ENCODE measurements around the gene HIC2.
"Not testable (repeated sequence)": the region's sequence is repeated elsewhere in the genome, so short reads cannot be mapped to it uniquely, and the experiment has no call there.

DNA sequence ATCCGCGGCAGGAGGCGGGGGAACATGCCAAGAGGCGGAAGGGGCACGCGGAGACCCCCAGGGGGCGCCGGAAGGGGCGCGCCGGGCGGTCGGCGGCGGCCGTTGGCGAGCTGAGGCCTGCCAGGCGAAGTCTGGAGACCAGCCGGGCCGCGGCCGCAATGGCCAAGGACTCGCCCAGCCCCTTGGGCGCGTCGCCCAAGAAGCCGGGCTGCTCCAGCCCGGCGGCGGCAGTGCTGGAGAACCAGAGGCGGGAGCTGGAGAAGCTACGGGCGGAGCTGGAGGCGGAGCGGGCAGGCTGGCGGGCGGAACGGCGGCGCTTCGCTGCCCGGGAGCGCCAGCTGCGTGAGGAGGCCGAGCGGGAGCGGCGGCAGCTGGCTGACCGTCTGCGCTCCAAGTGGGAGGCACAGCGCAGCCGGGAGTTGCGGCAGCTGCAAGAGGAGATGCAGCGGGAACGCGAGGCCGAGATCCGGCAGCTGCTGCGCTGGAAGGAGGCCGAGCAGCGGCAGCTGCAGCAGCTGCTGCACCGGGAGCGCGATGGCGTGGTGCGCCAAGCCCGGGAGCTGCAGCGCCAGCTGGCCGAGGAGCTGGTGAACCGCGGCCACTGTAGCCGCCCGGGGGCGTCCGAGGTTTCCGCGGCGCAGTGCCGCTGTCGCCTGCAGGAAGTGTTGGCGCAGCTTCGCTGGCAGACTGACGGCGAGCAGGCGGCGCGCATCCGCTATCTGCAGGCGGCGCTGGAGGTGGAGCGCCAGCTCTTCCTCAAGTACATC is 33.3 kb upstream of the HIC2 start, which contains the start of gene RIMBP3B:
- TF ChIP-seq JUN (IDR thresholded peaks at IDR 0.05; ENCODE audit: borderline replicate concordance, low read depth, low read length); JUN (CRISPR knock-in tag; IDR thresholded peaks at IDR 0.05; ENCODE audit: borderline replicate concordance); EP300 (IDR thresholded peaks at IDR 0.05; ENCODE audit: low read length); EZH2 (IDR thresholded peaks at IDR 0.05; ENCODE audit: borderline replicate concordance, low read depth, low read length); SRF (CRISPR knock-in tag; IDR thresholded peaks at IDR 0.05); ZNF780A (CRISPR knock-in tag; IDR thresholded peaks at IDR 0.05); RAD21 (CRISPR knock-in tag; conservative IDR thresholded peaks at IDR 0.05 in 1 of 2, IDR thresholded peaks at IDR 0.05 in 1 of 2); ZNF311 (CRISPR knock-in tag; IDR thresholded peaks at IDR 0.05): not testable (repeated sequence)
- TF ChIP-seq, protein P1, sequence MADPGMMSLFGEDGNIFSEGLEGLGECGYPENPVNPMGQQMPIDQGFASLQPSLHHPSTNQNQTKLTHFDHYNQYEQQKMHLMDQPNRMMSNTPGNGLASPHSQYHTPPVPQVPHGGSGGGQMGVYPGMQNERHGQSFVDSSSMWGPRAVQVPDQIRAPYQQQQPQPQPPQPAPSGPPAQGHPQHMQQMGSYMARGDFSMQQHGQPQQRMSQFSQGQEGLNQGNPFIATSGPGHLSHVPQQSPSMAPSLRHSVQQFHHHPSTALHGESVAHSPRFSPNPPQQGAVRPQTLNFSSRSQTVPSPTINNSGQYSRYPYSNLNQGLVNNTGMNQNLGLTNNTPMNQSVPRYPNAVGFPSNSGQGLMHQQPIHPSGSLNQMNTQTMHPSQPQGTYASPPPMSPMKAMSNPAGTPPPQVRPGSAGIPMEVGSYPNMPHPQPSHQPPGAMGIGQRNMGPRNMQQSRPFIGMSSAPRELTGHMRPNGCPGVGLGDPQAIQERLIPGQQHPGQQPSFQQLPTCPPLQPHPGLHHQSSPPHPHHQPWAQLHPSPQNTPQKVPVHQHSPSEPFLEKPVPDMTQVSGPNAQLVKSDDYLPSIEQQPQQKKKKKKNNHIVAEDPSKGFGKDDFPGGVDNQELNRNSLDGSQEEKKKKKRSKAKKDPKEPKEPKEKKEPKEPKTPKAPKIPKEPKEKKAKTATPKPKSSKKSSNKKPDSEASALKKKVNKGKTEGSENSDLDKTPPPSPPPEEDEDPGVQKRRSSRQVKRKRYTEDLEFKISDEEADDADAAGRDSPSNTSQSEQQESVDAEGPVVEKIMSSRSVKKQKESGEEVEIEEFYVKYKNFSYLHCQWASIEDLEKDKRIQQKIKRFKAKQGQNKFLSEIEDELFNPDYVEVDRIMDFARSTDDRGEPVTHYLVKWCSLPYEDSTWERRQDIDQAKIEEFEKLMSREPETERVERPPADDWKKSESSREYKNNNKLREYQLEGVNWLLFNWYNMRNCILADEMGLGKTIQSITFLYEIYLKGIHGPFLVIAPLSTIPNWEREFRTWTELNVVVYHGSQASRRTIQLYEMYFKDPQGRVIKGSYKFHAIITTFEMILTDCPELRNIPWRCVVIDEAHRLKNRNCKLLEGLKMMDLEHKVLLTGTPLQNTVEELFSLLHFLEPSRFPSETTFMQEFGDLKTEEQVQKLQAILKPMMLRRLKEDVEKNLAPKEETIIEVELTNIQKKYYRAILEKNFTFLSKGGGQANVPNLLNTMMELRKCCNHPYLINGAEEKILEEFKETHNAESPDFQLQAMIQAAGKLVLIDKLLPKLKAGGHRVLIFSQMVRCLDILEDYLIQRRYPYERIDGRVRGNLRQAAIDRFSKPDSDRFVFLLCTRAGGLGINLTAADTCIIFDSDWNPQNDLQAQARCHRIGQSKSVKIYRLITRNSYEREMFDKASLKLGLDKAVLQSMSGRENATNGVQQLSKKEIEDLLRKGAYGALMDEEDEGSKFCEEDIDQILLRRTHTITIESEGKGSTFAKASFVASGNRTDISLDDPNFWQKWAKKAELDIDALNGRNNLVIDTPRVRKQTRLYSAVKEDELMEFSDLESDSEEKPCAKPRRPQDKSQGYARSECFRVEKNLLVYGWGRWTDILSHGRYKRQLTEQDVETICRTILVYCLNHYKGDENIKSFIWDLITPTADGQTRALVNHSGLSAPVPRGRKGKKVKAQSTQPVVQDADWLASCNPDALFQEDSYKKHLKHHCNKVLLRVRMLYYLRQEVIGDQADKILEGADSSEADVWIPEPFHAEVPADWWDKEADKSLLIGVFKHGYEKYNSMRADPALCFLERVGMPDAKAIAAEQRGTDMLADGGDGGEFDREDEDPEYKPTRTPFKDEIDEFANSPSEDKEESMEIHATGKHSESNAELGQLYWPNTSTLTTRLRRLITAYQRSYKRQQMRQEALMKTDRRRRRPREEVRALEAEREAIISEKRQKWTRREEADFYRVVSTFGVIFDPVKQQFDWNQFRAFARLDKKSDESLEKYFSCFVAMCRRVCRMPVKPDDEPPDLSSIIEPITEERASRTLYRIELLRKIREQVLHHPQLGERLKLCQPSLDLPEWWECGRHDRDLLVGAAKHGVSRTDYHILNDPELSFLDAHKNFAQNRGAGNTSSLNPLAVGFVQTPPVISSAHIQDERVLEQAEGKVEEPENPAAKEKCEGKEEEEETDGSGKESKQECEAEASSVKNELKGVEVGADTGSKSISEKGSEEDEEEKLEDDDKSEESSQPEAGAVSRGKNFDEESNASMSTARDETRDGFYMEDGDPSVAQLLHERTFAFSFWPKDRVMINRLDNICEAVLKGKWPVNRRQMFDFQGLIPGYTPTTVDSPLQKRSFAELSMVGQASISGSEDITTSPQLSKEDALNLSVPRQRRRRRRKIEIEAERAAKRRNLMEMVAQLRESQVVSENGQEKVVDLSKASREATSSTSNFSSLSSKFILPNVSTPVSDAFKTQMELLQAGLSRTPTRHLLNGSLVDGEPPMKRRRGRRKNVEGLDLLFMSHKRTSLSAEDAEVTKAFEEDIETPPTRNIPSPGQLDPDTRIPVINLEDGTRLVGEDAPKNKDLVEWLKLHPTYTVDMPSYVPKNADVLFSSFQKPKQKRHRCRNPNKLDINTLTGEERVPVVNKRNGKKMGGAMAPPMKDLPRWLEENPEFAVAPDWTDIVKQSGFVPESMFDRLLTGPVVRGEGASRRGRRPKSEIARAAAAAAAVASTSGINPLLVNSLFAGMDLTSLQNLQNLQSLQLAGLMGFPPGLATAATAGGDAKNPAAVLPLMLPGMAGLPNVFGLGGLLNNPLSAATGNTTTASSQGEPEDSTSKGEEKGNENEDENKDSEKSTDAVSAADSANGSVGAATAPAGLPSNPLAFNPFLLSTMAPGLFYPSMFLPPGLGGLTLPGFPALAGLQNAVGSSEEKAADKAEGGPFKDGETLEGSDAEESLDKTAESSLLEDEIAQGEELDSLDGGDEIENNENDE (IDR thresholded peaks at IDR 0.05; ENCODE audit: low read depth, low read length): not testable (repeated sequence)
- TF ChIP-seq, protein P2, sequence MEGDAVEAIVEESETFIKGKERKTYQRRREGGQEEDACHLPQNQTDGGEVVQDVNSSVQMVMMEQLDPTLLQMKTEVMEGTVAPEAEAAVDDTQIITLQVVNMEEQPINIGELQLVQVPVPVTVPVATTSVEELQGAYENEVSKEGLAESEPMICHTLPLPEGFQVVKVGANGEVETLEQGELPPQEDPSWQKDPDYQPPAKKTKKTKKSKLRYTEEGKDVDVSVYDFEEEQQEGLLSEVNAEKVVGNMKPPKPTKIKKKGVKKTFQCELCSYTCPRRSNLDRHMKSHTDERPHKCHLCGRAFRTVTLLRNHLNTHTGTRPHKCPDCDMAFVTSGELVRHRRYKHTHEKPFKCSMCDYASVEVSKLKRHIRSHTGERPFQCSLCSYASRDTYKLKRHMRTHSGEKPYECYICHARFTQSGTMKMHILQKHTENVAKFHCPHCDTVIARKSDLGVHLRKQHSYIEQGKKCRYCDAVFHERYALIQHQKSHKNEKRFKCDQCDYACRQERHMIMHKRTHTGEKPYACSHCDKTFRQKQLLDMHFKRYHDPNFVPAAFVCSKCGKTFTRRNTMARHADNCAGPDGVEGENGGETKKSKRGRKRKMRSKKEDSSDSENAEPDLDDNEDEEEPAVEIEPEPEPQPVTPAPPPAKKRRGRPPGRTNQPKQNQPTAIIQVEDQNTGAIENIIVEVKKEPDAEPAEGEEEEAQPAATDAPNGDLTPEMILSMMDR (IDR thresholded peaks at IDR 0.05 in 2 of 3, conservative IDR thresholded peaks at IDR 0.05 in 1 of 3; ENCODE audit: insufficient read depth in 2 of 3, low read depth in 1 of 3, low read length in 3 of 3): not testable (repeated sequence)
- TF ChIP-seq, protein P3, sequence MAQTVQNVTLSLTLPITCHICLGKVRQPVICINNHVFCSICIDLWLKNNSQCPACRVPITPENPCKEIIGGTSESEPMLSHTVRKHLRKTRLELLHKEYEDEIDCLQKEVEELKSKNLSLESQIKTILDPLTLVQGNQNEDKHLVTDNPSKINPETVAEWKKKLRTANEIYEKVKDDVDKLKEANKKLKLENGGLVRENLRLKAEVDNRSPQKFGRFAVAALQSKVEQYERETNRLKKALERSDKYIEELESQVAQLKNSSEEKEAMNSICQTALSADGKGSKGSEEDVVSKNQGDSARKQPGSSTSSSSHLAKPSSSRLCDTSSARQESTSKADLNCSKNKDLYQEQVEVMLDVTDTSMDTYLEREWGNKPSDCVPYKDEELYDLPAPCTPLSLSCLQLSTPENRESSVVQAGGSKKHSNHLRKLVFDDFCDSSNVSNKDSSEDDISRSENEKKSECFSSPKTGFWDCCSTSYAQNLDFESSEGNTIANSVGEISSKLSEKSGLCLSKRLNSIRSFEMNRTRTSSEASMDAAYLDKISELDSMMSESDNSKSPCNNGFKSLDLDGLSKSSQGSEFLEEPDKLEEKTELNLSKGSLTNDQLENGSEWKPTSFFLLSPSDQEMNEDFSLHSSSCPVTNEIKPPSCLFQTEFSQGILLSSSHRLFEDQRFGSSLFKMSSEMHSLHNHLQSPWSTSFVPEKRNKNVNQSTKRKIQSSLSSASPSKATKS (CRISPR knock-in tag; IDR thresholded peaks at IDR 0.05): not testable (repeated sequence)
- TF ChIP-seq, protein P4, sequence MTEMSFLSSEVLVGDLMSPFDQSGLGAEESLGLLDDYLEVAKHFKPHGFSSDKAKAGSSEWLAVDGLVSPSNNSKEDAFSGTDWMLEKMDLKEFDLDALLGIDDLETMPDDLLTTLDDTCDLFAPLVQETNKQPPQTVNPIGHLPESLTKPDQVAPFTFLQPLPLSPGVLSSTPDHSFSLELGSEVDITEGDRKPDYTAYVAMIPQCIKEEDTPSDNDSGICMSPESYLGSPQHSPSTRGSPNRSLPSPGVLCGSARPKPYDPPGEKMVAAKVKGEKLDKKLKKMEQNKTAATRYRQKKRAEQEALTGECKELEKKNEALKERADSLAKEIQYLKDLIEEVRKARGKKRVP (CRISPR knock-in tag; IDR thresholded peaks at IDR 0.05): not testable (repeated sequence)

Data from K562 (cell line).